ENCODE results near the gene SEMA6C.
"Not testable (repeated sequence)": the region's sequence is repeated elsewhere in the genome, so short reads cannot be mapped to it uniquely, and the experiment has no call there.

The SEMA6C gene

DNA sequence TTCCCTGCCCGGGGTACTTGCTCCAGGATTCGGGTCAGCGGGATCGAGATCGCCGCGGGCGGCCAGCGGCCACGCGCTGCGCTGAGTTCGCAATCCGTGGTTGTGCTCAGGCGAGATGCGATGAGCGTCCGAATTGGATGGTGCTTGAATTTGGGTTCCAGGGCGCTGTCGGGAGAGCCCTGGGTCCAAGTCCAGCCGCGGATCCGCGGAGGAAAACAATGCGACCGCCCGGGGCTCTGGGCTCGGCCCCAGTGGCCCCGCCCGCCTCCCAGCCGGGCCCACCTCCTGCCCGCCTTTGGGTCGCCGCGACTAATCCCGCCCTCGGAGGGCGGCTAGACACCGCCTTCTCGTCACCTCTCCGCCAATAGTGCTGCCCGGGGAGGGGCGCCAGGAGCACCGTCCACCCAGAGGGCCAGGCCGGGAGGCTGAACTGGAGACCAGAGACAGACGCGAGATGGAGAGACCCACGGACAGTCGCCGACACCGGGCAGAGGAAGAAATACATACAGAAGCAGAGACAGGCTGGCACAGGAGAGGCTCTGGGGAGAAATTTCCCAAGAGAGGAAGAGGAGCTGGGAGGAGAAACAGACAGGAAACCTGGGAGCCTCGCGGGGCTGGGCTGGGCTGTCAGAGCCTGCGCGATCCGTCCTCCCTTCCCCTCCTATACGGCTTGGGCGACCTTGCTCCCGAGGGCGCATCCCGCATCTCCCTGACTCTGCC lies at the start of gene SEMA6C:
Gene SEMA6C, minus strand, starts transcription at position 220 of the 720 bp plus-strand sequence. CDS start 4,010 bp downstream, outside the sequence.
- DNase-seq = peak; percentile 77 to 79

DNA sequence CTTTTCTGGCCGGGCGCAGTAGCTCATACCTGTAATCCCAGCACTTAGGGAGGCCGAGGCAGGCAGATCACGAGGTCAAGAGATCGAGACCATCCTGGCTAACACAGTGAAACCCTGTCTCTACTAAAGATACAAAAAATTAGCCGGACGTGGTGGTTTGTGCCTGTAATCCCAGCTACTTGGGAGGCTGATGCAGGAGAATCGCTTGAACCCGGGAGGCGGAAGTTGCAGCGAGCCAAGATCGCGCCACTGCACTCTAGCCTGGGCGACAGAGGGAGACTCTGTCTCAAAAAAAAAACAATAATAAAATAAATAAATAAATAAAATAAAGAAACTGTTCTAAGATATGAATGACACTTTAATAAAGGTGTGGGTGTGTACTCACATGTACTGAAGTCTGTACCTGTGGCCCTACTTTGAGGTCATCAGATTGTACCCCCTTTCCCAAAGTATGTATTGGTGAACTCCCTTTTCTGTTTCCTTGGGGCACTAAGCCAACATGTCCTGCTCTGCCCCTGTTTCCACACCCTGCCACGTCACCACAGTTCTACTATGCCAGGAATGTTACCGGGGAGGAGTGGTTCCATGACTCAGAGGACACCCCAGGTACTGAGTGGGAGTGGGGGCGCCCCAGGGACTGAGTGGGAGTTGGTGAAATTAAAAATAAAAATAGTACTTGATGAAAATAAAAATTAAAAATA lies 48.6 kb upstream of the SEMA6C start:
- DNase-seq = peak; percentile 9 to 30

DNA sequence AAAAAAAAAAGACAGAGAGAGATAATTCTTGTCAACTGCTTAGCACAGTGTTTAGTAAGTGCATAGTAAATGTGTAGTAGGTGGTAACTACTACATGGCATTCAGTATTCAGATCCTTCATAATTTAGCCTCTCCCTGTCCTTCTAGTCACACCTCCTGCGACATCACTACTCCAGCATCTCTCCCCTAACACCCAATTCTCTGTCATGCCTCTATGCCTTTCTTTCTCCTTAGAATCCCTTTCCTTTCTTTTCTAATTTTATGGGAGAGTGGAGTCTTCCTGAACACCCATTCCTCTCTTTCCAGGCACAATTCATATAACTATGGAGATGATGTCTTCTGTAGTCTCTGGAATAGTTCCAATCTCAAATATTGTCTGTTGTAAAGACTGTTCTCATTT lies 47.4 kb upstream of the SEMA6C start:
- no peak for DNase-seq

DNA sequence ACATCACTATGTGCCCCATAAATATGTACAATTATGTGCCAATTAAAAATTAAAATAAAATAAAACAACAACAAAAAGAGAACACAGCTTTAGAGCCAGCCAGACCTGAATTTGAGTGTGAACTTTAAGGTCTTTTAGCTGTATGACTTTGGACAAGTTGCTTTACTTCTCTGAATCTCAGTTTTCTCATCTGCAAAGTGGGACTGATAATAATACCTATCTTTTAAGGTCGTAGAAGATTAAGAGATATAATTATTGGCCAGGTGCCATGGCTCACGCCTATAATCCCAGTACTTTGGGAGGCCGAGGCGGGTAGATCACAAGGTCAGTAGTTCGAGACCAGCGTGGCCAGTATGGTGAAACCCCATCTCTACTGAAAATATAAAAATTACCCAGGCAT lies 46.9 kb upstream of the SEMA6C start:
- DNase-seq = no peak

DNA sequence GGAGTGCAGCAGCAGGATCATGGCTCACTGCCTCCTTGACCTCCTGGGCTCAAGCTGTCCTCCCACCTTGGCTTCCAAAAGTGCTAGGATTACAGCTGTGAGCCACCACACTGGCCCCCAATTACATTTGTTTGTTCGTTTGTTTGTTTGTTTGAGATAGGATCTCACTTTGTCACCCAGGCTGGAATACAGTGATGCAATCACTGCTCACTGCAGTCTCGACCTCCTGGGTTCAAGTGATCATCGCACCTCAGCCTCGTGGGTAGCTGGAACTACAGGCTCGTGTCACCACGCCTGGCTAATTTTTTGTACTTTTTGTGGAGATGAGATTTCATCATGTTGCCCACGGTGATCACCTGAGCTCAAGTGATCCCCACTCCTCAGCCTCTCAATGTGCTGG lies 45.6 kb upstream of the SEMA6C start:
- no peak for DNase-seq

DNA sequence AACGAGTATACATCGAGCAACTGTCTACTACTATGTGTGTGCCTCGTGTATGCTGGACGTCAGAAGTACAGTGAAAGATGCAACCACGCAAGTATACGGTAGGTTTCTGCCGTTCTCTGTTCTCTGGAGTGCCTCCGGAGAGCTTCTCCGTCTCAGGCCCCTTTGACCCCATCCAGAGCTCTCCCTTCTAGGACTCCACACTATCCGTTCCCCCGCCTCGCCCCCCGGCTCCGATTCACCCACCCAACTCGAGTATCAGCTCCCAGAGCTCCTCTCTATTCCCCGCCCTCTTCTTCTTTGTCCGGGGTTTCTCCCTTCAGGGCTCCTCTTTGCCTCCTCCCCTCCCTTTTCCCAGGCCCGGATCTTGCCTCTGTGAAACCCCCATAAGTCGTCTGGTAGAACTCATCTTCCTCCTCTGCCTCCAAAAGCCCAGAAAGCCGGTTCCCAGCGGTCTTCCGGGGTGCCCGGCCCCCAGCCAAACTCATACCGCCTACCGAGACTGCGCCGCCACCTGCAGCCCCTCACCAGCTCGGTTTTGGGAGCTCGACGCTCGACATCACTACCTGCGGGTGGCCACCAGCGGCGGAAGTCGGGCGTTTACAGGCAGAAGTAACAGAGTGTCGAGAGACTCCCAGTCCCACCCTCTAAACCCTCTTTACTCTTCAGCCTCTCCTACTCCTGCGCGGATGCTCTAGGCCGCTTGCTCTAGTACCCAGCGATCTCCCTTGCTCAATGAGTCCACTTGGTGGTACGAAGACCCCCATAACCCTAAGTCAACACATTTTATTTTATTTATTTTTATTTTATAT lies 43.4 kb upstream of the SEMA6C start, which contains the start of gene VPS72:
Gene VPS72, minus strand, starts transcription at position 561 of the 809 bp plus-strand sequence. Its CDS starts 76 bp downstream, at position 485.
- peak; percentile 79 to 82 for DNase-seq

DNA sequence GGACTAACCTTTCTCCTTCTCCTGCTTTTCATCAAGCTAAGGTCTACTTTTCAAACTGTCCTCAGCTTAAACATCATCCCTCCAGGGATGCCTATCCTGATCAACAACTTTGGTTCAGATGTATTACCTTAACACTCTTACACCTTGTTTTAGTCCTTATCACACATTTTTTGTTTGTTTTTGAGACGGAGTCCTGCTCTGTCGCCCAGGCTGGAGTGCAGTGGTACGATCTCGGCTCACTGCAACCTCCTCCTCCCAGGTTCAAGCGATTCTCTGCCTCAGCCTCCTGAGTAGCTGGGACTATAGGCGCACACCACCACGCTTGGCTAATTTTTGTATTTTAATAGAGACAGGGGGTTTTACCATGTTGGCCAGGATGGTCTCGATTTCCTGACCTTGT lies 42.2 kb upstream of the SEMA6C start:
- not testable (repeated sequence) for DNase-seq

DNA sequence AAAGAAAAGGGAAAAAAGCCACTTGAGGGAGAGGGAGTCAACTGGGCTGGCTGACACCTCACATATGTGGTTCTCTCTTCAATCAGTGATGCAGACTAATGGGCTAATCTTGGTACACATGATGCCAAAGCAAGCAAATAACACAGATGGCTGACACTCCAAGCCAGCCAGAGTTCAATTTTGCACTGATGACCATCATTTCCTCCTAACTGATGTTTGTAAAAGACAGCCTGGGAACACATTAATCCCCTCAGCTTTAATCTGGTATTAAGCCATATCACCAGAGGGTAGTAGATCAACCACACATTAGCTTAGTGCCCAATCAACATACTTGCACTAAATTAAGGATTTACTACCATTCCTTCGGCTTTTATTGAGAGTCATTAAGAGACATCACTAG lies 40.8 kb upstream of the SEMA6C start:
- DNase-seq = no peak

DNA sequence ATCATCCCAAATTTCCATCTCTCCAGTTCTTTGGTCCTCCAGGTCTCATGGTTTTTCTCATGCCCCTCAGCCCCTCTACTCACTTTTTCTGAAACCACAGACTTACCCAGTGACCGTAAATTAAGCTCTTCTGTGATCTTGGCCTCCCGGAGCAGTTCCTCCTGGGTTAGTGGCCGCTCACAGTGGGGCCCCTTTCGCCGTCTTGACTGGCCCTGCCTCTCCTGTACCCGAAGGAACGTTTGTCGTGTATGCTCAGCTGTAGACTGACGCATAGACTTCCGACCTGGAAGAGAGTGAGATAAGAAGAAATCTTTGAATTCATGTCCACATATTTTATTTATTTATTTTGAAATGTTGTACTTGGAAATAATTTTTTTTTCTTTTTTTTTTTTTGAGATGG lies 37.8 kb upstream of the SEMA6C start:
- DNase-seq = no peak

DNA sequence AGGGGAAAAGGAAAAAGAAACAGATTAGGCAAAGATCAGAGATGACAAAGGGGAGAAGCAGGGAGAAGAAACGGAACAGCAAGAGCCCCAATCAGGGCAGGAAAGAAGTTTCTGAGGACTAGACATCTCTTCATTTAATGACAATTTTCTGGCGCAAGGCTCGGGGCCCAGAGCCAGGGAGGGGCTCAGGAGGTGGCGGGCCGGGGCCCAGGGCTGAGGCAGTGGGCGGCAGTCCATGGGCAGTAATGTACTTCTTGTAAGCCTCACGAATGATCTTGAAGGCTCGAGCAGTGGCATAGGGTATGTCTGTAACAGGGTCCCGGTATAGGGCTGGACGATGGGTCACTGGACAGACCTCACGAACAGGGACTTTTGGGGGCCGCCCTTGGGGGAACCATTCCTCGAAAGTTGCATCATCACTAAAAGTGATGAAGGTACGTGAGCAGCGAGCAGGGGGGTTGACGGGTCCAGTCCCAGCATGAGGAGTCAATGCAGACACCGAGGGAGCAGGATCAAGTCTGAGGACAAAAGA lies 30.1 kb upstream of the SEMA6C start:
- no peak for DNase-seq

GRCh38 chr1:151175863-151176262 lies 29.4 kb upstream of the SEMA6C start, which contains the start of gene TMOD4:
Gene TMOD4 (minus strand): TSS chr1:151175981. CDS start chr1:151174875, 1,106 bp downstream.
- no peak for DNase-seq

DNA sequence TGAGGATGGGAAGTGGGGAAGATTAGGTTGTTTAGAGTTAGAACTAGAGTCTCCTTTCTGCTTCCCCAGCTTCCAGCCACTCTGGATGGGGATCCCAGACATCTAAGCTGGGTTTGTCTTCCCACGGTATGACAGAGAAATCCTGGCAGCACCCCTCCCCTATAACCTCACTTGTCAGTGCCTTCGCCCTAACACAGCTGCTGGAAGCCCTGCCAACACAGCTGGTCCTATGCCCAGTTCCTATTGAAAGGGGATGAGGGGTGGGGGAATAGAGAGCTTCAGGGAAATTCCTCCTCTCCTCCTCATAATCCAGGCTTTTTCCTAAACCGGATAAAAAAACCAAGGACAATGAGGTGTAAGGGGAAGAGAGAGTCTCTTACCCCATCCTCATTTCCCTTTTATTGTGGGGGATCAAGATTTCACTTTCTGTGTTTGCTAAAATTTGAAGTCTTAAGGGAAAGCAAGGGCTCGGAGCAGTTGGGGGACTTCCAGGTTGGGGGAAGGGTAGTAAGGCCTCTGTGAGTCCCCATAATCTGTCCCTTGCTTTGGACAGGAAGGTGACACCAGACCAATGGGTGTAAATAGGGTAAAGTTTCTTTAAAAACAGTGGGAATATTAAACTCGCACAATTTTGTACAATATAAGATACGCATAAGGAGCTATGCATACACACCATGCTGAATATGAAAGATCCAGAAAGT lies 28.8 kb upstream of the SEMA6C start:
- no peak for DNase-seq

GRCh38 chr1:151171190-151171589 lies 24.8 kb upstream of the SEMA6C start:
- DNase-seq = no peak

DNA sequence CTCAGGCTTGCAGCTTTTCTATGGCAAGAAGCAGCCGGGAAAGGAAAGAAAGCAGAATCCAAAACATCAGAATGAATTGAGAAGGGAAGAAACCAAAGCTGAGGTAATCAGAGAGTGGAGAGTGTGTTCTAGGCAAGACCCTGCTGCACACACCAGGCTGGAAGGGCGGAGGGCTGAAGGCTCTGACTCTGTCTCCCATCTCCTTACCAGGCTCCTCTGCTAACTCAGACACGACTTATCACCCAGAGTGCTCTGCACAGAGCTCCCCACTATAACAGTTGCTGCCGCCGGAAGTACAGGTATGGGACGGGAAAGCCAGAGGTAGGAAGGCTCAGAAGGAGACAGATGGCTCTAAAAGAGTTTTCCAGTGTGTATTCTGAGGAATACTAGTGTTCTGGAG lies 20.7 kb upstream of the SEMA6C start:
- DNase-seq = no peak

GRCh38 chr1:151166505-151166956 lies 20.1 kb upstream of the SEMA6C start:
- no peak for DNase-seq

GRCh38 chr1:151165738-151166504 lies 19.5 kb upstream of the SEMA6C start, which contains the start of the genes LYSMD1 and SCNM1:
Gene LYSMD1 (minus strand): TSS chr1:151165902. CDS start chr1:151165258, 644 bp downstream.
Gene SCNM1 (plus strand): TSS chr1:151166144. CDS start chr1:151166153, 9 bp downstream.
- DNase-seq = peak; percentile 93 to 95

GRCh38 chr1:151165281-151165737 lies 18.9 kb upstream of the SEMA6C start:
- DNase-seq = no peak

- no peak for DNase-seq
These were observed 18.4 kb upstream of the SEMA6C start for GRCh38 chr1:151164732-151165280.

GRCh38 chr1:151159373-151159772 lies 12.9 kb upstream of the SEMA6C start:
- no peak for DNase-seq

GRCh38 chr1:151158751-151159251 lies 12.4 kb upstream of the SEMA6C start:
- no peak for DNase-seq

- DNase-seq = peak; percentile 44
These were observed 11.9 kb upstream of the SEMA6C start for GRCh38 chr1:151158326-151158725.

All from activated CD4-positive, alpha-beta T cell treated with anti-CD3 and anti-CD28 coated beads, Interleukin-2, amount 50 U/mL, for 4 hours (primary cell).